Measurements from ENCODE around the gene EFS.
A peak's percentile ranks its signal among the peaks of the same experiment; 100 is the strongest.

The EFS gene

DNA sequence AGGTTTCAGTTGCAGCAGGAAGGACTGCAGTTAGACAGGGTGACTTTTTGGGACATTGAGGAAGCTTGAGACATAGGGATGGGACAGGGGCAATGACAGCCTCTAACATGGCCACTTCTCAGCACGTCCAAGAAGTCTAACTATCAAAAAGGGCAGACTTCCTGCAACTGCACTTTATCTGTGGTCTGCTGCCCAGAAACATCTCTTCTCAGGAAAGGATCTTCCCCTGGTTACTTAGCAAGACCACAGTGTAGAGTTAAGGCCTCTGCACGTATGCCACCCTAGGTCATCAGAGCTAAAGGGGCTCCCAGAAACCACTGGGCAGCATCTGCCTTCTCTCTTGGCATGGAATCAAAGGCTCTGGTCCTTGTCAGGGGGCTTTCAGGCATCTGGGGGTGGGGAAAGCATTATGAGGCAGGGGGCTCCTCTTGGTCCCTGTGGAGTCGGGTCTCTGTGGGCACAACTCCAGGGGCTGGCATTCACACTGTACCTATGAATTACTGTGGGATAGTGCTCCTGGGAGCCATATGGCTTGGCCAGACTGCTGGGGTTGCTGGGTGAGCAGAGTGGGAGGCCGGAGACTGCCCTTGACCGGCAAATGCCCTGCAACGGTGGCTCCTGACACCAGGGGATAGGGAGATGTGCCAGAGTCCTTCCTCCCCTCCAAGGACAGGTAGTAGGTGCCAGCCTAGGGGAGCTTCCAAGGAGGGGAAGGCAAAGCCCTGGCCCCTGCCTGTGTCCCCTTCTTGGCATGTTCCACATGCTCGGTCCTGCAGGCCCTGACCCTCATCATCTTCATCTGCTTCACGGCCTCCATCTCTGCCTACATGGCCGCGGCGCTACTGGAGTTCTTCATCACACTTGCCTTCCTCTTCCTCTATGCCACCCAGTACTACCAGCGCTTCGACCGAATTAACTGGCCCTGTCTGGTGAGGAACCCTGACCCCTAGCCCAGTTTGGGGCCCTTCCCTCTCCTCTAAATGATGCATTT, 12.9 kb upstream of the EFS start:
- DNase-seq: no peak

DNA sequence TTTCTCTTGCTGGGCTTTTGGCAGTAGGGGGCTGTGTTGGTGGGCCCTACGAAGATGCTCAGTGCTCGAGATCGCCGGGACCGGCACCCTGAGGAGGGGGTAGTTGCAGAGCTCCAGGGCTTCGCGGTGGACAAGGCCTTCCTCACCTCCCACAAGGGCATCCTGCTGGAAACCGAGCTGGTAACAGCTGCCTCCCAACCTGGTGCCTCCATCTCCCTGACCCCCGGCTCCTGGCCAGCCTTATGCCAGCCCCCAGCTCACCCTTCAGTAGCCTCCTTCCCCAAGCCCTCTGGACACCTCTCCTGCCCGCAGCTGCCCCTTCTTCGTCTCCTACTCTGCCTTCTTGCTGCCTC, 12.2 kb upstream of the EFS start:
- no peak for DNase-seq

GRCh38 chr14:23376482-23377197, 11.7 kb upstream of the EFS start, which contains the start of gene CMTM5:
TSS of gene CMTM5 (plus strand) at chr14:23377046. CDS start at chr14:23377252, 206 bp downstream.
- DNase-seq: no peak

DNA sequence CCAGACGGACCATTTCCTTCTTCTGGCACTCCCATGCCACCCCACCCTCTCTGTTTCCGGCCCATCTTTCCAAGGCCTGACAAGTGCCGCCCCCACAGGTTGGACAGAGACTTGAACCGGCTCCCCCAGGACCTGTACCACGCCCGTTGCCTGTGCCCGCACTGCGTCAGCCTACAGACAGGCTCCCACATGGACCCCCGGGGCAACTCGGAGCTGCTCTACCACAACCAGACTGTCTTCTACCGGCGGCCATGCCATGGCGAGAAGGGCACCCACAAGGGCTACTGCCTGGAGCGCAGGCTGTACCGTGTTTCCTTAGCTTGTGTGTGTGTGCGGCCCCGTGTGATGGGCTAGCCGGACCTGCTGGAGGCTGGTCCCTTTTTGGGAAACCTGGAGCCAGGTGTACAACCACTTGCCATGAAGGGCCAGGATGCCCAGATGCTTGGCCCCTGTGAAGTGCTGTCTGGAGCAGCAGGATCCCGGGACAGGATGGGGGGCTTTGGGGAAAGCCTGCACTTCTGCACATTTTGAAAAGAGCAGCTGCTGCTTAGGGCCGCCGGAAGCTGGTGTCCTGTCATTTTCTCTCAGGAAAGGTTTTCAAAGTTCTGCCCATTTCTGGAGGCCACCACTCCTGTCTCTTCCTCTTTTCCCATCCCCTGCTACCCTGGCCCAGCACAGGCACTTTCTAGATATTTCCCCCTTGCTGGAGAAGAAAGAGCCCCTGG, 10.7 kb upstream of the EFS start:
- no peak for DNase-seq

DNA sequence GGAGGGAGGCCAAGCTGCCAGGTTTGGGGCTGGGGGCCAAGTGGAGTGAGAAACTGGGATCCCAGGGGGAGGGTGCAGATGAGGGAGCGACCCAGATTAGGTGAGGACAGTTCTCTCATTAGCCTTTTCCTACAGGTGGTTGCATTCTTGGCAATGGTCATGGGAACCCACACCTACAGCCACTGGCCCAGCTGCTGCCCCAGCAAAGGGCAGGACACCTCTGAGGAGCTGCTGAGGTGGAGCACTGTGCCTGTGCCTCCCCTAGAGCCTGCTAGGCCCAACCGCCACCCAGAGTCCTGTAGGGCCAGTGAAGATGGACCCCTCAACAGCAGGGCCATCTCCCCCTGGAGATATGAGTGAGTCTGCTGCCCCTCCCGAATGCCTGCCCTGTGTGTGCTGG, 8.1 kb upstream of the EFS start:
- no peak for DNase-seq

- no peak for DNase-seq
These were observed 7.5 kb upstream of the EFS start, which contains the start of gene IL25 for GRCh38 chr14:23372509-23372908. TSS of gene IL25 (plus strand) at chr14:23372809.

DNA sequence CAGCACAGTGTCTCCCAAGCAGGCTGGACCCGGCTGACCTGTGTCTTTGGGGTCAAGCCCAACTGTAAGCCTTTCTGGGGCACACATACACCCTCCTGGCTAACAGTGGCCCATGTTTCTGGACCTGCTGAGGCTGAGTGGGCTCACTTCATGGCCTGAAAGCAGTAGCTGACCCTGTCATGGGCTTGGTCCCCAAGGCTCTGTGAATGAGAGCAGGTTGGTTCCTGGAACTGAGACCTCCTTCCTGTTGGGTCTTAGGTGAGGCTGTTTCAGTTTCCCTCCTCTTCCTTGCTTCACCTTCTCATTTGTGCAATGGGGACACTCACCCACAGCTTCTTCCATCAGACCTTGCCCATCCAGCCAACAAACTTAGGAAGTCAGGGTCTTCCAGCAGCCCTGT, 6.9 kb upstream of the EFS start:
- no peak for DNase-seq

DNA sequence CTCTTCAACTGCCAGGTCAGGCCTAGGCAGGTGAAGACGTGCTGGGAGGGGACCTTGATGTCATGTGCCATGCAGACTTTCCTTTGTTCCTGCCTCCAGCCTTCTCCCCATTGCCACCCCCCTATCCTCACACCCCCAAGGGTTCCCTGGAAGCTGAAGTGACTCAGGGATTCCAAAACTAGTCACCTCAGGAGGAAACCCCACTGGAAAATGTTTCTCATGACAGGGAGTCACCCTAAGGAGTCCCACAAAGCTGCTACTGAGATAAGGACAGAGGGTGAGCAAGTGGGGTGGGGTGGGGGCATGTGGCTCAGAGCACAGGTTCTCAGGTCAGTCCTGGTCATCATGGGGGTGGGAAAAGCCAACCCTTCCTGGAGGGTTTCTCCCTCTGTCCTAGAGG, 5.2 kb upstream of the EFS start:
- no peak for DNase-seq

GRCh38 chr14:23366426-23366921, 1.5 kb upstream of the EFS start:
- peak; percentile 80 for DNase-seq

DNA sequence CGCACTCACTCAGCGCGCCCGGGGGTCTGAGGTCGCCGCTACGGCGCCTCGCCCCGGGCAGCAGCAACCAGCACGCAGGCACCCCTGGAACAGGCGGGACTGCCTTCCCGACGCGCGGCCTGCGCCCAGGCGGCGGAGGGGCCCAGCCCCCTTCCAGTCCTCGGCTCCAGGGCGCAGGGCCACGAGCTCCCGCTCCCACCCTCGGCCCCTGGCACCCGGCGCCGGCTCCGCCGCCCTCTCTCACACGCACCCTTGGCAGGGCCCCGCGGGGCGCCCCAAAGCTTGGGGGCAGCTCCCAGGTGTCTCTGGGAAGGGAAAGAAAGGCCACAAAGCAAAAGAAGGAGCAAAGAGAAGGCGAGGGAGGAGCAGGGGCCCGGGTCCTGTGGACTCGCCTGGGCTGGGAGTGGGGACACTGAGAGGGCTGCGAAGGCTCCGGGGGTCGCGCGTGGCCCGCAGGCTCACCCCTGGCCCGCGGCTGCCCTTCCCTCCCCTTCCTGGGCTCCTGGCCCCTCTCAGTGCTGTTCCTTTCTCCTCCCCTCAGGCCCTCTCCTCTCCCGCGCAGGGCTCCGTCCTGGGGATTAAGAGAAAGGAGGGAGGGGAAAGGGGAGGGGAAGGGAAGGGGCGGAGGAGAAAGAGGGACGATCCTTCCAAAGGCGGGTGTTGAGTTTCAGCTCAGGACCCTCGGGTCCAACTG, 907 bp upstream of the EFS start:
- peak; percentile 80 for DNase-seq

DNA sequence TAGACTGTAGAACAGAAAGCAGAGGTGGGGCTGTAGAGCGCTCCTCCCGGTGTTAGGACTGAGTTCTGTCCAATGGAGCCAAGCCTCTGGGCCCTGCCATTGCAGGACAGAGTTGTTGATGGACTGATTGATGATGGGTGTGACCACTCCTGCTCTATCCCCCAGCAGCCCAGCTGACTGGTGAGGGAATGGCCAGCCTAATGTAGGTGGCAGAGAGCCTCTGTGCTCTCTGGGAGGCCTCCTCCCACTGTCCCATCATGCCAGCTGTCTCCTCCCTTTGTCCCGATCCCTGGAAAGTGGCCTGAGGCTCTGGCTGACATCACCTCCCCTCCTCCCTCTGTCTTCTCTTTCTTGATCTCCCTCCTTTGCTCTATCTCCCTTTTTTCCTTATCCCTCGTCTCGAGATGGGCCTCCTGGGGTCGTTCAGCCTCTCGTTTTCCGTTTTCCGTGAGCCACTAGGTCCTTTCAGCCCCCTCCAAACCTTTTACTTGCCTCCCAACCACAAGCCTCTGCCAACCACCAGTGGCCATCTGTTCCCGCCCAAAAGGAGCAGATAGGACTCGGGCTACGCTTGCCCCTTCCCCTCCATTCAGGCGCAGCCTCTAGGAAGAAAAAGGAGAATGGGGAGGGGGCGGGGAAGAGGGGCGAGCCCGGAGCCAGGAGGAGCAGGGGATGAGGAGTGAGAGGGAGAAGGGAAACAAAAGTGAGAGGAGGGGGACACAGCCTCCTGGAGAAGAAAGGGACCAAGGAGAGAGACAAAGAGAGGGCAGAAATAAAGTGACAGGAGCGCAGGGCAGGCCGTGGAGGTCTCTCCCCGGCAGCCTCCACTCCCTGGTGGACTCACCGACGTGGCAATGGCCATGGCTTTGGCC, 572 bp downstream of the EFS start:
- no peak for DNase-seq

DNA sequence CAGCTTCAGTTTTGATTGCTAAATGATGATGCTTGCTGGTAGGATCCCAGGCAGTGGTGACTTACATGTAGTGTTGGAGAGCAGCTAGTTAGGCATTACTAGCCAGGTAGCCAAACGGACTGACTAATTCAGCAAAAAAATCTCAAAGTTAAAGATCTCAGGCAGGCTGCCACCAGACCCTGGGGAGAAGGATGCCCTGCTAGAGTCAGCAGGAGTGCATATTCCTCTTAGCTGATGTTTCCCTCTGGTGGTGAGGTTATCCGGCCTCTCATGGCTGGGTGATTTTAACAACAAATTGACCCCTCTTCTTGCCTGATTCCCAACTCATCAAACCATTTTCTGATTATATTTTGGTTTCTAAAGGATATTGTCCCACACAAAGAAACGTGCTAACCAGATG, 2.8 kb downstream of the EFS start:
- peak; percentile 6 for DNase-seq

GRCh38 chr14:23361763-23362162, 3.2 kb downstream of the EFS start:
- no peak for DNase-seq

- DNase-seq: no peak
These were observed 3.7 kb downstream of the EFS start for GRCh38 chr14:23361320-23361719.

GRCh38 chr14:23360496-23360895, 4.5 kb downstream of the EFS start:
- no peak for DNase-seq

DNA sequence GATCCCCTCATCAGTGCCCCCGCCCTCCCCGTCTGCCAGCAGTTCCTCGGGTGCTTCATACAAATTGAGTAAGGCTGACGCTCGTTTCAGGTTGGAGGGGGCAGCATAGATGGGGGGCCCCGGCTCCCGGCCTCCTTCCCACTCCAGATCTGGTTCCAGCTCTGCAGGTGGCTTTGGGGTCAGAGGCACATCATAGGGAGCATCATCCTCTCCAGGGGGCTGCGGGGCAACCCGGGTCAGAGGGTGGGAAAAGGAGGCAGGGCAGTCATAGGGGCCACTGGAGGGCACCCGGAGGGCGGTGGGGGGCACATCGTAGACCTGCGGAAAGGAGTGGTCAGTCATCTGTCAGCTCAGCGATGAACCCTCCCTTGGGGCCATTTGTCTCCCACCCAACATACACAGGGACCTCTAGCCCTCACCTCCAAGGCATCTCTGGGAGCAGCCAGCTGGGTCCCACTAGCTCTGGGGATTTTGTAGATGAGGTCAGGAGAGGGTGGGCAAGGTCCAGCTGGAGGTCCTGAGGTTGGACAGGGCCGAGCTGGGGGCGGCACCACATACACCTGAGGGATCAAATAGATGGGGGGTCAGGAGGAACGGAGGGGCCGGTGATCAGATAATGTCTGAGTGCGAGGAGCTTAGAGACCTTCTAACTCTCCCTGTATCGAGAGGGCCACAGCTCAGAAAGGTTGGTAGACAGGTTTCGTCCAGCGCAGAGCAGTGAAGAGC, 5.1 kb downstream of the EFS start:
- DNase-seq: no peak

DNA sequence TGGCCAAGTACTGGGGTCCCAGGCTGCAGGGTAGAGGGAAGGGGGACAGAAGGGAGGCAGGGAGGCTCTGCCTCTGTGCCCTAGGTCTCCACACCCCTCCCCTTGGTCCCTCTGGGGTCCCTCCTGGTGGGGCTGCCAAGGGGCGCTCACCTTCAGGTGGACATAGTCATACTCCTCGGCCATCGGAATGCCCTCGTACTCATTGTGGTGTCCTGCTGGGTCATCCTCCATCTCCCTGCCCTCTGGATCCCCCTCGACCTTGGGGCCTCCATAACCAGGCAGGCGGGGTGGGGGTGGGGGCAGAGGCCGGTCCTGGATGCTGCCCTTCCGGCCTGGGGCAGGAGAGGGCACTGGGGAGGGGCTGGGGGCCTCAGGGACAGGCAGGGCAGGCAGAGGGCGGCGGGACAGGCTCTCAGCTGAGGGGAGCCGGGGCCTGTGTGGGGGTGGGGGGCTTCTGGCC, 5.8 kb downstream of the EFS start:
- no peak for DNase-seq

- DNase-seq: no peak
These were observed 6.3 kb downstream of the EFS start for GRCh38 chr14:23358553-23359166.

DNA sequence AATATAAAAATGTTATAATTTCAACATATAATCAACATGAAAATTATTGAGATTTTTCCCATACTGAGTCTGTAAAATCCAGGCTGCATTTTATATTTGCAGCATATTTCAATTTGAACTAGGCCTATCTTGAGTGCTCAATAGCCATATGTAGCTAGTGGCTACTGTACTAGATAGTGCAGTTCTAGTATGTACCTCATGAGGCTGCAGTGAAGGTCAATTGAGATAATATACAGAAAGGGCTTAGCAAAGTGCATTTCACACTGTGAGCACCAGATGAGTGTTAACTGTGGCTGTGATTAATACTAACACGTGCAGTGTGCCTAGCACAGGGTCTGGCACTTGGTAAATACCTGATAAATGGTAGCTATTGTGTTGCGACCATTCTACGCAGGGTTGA, 6.9 kb downstream of the EFS start:
- no peak for DNase-seq

GRCh38 chr14:23357261-23357660, 7.7 kb downstream of the EFS start:
- DNase-seq: no peak

Data from NCI-H2227 treated with DMSO at 0.1 percent for 48 hours (cell line).